NCI-H510A (cell line): ENCODE measurements around the gene CDCA3.
"Not testable (repeated sequence)": the region's sequence is repeated elsewhere in the genome, so short reads cannot be mapped to it uniquely, and the experiment has no call there.

Source experiments
- DNase-seq: peaks from one replicate; lab custom pipeline; 2025; lab: John Stamatoyannopoulos, UW

The CDCA3 gene

GRCh38 chr12:6851153-6851920, at the start of gene CDCA3:
TSS of gene CDCA3 (minus strand) at chr12:6851286. CDS start at chr12:6850952, 334 bp downstream.
- peak; percentile 81 for DNase-seq

DNA sequence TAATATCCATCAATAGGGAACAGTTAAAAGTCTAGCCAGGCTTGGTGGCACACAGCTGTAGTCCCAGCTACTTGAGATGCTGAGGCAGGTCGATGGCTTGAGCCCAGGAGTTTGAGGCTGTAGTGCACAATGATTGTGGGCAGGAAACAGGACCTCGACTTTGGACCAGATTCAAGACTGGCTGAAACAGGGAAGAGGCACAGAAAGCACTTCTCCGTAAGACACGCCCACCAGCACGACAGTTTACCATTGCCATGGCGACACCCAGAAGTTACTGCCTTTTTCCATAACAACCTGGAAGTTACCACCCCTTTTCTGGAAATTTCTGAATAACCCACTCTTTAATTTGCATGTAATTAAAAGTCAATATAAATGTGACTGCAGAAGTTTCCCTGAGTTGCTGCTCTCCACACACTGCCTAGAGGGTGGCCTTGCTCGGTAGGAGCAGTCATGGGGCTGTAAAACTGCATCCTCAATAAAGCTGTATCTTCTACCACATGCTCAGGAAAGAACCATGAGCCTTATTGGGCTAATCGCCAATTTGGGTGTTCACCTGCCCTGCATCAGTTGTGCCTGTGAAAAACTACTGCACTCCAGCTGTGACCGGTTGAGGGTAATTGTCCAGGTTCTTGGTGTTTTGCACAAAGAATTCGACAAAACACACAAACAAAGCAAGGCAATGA, 48.9 kb upstream of the CDCA3 start:
- no peak for DNase-seq

DNA sequence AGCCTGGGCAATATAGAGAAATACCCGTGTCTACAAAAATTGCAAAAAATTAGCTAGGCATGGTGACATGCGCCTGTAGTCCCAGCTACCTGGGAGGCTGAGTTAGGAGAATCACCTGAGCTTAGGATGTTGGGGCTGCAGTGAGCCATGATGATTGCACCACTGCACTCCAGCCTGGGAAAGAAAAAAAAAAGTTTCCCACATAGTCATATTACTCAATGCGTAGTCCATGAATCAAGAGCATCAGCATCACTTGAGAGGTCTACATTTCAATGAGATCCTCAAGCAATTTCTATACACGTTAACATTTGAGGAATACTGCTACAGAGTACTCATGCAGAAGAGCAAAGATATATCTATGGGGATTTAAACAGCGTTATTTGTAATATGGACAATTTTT, 48.3 kb upstream of the CDCA3 start:
- DNase-seq, result no peak

GRCh38 chr12:6896846-6897435, 45.9 kb upstream of the CDCA3 start:
- DNase-seq, result no peak

DNA sequence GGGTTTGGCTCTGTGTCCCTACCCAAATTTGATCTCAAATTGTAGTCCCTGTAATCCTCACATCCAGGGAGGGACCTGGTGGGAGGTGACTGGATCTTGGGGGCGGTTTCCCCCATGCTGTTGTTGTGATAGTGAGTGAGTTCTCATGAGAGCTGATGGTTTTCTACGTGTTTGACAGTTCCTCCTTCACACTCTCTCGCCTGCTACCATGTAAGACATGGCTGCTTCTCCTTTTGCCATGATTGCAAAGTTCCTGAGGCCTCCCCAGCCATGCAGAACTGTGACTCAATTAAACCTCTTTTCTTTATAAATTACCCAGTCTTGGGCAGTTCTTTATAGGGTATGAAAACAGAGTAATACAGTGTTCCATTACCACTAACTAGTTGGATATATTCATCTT, 43.2 kb upstream of the CDCA3 start:
- no peak for DNase-seq

- not testable (repeated sequence) for DNase-seq
Observed at GRCh38 chr12:6892683-6893082, 41.6 kb upstream of the CDCA3 start.

DNA sequence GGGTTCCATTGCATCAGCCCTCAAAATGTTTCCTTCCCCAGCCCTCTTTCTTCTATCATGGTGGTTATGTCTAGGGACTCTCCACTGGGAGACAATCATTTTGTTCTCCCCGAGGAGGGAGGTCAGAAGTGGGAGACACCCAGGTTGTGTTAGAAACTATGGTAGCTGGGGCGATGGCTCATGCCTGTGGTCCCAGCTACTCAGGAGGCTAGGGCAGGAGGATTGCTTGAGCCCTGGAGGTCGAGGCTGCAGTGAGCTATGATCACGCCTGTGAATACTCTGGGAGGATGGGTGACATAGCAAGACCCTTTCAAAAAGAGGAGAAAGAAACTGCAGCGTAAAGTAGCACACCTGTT, 40.5 kb upstream of the CDCA3 start:
- DNase-seq, result no peak

DNA sequence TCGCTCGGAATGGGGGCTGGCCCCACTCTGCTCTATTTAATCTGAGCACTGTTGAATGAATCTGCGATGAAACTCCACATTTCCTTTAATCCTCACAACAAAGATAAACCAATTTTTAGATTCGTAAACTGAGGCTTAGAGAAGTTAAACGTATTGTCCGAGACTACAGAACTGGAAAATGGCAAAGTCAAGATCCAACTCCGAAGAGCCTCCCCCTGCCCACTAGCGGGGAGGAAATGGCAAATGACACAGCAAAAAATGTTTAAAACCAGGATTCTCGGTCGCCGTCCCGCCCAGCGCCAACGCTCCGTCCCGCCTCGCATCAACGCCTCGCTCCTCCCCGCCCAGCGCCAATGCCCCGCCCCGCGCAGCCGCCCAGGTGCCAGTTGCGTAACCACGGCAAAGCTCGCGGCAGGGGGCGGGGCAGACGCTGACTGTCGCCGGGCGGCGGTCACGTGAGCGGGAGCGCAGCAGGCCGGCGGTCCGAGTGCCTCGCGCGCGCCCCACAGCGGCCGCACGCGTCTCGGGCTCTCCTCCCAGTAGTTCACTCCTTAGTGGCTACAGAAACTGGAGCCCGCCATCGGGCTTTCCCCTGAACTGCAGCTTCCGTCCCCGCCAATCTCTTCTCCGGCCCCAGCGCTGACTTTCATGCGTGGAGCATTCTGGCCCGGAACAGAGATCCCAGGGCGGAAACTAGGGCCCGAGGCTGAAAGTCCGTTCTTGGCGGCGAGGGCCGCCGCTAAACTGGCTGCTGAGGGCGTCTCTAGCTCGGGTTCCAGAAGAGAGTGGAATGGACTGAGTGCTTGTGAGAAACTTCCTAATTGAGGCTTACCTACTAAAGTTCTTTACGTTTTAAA, 39.9 kb upstream of the CDCA3 start:
- peak; percentile 84 for DNase-seq

- DNase-seq, result not testable (repeated sequence)
Observed at GRCh38 chr12:6889775-6890573, 38.9 kb upstream of the CDCA3 start.

DNA sequence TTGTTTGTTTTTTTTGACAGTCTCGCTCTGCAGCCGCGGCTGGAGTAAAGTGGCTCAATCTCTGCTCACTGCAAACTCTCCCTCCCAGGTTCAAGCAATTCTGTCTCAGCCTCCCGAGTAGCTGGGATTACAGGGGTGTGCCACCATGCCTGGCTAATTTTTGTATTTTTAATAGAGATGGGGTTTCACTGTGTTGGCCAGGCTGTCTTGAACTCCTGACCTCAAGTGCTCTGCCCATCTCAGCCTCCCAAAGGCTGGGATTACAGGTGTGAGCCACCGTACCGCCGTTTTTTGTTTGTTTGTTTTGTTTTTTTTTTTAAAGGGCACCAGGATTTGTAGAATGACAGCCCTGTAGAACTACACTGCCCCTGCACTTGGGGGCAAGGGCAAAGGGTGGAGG, 37.7 kb upstream of the CDCA3 start:
- not testable (repeated sequence) for DNase-seq

GRCh38 chr12:6888360-6888759, 37.3 kb upstream of the CDCA3 start:
- DNase-seq, result no peak

- no peak for DNase-seq
Observed at GRCh38 chr12:6887460-6887859, 36.4 kb upstream of the CDCA3 start.

- not testable (repeated sequence) for DNase-seq
Observed at GRCh38 chr12:6886206-6886999, 35.3 kb upstream of the CDCA3 start.

DNA sequence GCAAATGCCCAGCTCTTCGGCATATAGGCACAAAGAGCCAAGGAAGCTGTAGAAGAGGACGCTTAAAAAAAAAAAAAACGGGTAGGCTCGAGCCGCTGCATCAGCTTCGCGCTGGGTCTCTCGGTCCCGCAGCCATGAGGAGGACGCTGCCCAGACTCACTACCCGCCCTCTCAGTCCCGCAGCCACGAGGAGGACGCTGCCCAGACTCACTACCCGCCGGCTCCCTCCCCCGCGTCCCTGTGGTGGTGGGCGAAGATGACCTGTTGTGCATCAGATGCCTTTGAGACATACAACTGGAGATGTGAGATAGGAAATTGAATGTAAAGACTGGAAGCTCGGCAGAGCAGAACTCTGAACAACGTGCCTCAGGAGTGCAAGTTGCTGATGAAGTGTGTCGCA, 33.5 kb upstream of the CDCA3 start:
- no peak for DNase-seq

GRCh38 chr12:6883683-6884082, 32.6 kb upstream of the CDCA3 start:
- DNase-seq, result no peak

DNA sequence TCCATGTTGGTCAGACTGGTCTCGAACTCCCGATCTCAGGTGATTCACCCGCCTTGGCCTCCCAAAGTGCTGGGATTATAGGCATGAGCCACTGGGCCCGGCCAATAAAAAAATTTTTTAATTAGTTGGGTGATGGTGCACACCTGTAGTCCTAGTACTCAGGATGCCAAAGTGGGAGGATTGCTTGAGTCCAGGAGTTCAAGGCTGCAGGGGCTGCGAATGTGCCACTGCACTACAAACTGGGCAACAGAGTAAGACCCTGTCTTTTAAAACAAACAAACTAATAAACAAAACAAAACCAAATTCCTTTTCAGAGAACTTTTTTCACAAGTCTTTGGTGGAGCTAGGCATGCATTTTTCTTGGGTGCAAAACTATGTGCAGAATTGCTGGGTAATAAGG, 32.2 kb upstream of the CDCA3 start:
- DNase-seq, result no peak

DNA sequence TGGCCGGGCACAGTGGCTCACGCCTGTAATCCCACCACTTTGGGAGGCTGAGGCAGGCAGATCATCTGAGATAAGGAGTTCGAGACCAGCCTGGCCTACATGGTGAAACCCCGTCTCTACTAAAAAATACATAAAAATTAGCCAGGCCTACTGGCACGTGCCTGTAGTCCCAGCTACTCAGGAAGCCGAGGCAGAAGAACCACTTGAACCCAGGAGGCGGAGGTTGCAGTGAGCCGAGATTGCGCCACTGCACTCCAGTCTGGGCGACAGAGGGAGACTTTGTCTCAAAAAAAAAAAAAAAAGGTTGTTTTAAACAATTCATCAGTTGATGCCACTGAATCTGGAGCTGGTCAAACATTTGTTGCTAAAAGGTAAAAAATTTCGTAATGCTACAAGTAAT, 28.7 kb upstream of the CDCA3 start:
- DNase-seq, result not testable (repeated sequence)

- not testable (repeated sequence) for DNase-seq
Observed at GRCh38 chr12:6874015-6874368, 22.9 kb upstream of the CDCA3 start.

GRCh38 chr12:6873094-6874014, 22.3 kb upstream of the CDCA3 start, which contains the start of gene SPSB2:
TSS of gene SPSB2 (minus strand) at chr12:6873303. CDS start at chr12:6872901, 402 bp downstream.
- DNase-seq, result peak; percentile 91
